ENCODE data around the gene ANKRD11.
"Not testable (repeated sequence)": the region's sequence is repeated elsewhere in the genome, so short reads cannot be mapped to it uniquely, and the experiment has no call there.

ANKRD11 gene

GRCh38 chr16:89266521-89267134 lies 223.7 kb downstream of the ANKRD11 start:
- no peak for DNase-seq (ENCODE audit: low read depth)
- no peak overlapping the region for H3K4me3 ChIP-seq (ENCODE audit: low read depth, low read length)
- TF ChIP-seq, protein P1, sequence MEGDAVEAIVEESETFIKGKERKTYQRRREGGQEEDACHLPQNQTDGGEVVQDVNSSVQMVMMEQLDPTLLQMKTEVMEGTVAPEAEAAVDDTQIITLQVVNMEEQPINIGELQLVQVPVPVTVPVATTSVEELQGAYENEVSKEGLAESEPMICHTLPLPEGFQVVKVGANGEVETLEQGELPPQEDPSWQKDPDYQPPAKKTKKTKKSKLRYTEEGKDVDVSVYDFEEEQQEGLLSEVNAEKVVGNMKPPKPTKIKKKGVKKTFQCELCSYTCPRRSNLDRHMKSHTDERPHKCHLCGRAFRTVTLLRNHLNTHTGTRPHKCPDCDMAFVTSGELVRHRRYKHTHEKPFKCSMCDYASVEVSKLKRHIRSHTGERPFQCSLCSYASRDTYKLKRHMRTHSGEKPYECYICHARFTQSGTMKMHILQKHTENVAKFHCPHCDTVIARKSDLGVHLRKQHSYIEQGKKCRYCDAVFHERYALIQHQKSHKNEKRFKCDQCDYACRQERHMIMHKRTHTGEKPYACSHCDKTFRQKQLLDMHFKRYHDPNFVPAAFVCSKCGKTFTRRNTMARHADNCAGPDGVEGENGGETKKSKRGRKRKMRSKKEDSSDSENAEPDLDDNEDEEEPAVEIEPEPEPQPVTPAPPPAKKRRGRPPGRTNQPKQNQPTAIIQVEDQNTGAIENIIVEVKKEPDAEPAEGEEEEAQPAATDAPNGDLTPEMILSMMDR (conservative IDR thresholded peaks at IDR 0.05; ENCODE audit: low read depth, low read length), result no peak

DNA sequence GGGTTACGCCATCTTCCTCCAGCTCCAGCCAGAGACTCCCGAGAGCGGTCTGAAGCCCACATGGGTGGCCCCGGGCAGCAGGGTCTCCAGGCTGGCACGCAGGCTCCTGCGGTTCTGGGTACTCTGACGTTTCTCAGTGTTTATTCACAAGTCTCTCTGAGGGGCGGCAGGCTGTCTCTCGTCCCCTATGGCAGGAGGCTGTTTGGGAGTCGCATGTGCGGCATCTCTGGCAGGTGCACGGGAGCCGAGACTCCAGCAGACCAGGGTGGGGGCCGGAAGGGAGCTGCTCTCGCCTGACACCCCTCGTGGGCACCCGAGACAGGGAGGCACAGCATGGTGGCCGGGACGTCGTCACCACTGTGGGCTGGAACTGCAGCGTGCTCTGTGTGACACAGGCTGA lies 224.7 kb downstream of the ANKRD11 start:
- TF ChIP-seq, protein P1 (conservative IDR thresholded peaks at IDR 0.05; ENCODE audit: low read depth, low read length), result no peak
- DNase-seq (ENCODE audit: low read depth), result no peak
- no peak overlapping the region for H3K4me3 ChIP-seq (ENCODE audit: low read depth, low read length)

- no peak for DNase-seq (ENCODE audit: low read depth)
- H3K4me3 ChIP-seq (ENCODE audit: low read depth, low read length), result no peak overlapping the region
- TF ChIP-seq, protein P1 (conservative IDR thresholded peaks at IDR 0.05; ENCODE audit: low read depth, low read length), result no peak
Observed at GRCh38 chr16:89264800-89265550, 225.4 kb downstream of the ANKRD11 start.

DNA sequence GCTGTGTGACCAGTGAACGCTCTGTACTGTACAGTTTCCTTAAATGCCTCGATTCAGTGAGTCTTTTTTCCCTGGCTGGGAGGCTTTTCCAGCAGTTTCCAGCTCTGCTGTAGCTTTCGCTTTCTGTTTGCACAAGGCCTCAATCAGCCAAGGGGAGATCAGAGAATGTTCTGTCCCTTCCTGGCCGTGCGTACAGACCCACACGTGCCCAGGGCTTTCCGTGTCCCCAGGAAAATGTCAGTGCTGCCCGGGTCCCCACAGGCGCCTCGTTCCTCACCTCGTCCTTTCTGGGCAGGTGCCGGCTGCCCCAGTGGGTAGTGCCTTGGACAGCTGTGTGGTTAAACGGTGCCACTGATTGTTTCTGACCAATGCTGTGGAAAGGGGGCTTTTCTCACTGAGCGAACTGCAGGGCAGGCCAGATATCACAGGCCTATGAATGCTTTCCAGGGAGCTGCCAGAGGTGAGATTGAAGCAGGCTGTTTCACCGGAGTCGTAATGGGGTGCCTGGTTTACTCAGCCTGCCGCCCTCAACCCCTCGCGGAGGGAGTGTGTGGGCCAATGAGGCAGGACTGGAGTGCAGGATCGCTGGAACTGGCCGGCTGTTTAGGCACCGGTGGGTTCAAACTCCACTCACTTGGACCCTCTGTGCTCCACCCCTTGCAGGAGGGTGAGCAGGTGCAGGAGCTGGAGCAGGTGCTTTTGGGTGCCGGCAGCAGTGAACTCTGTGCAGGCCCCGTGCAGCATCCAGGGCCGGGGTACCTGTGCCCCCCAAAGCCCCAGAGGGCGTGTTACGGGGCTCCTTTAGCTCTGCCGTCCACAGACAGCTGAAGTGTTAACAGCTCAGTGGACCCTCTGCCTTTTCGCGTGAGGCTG lies 228.4 kb downstream of the ANKRD11 start:
- TF ChIP-seq, protein P1 (conservative IDR thresholded peaks at IDR 0.05; ENCODE audit: low read depth, low read length), result no peak
- DNase-seq (ENCODE audit: low read depth), result peak; percentile 21
- no peak overlapping the region for H3K4me3 ChIP-seq (ENCODE audit: low read depth, low read length)

GRCh38 chr16:89259901-89260300 lies 230.5 kb downstream of the ANKRD11 start:
- not testable (repeated sequence) for H3K4me3 ChIP-seq (ENCODE audit: low read depth, low read length); DNase-seq (ENCODE audit: low read depth)

- peak overlapping the region; percentile 52 for H3K4me3 ChIP-seq (ENCODE audit: low read depth, low read length)
- DNase-seq (ENCODE audit: low read depth), result peak; percentile 20
- TF ChIP-seq, protein P1 (conservative IDR thresholded peaks at IDR 0.05; ENCODE audit: low read depth, low read length), result peak; percentile 26
Observed at GRCh38 chr16:89257757-89258465, 232.4 kb downstream of the ANKRD11 start.

Measured in choroid plexus epithelial cell (primary cell).